ENCODE measurements around the gene ELP2. TPM values are rescaled to one million over a fixed set of nuclear protein-coding genes. Genes with fewer than 3 reads are reported as not detected.
A peak's percentile ranks its signal among the peaks of the same experiment; 100 is the strongest.

The ELP2 gene
- total and polyA plus RNA-seq, 4 donors = 27.3 to 78.1 (median 50.9) TPM

GRCh38 chr18:36153771-36154170, 24.1 kb downstream of the ELP2 start:
- Histone ChIP-seq H3K36me3 (ENCODE audit: control insufficient read depth in 4 of 4, insufficient read depth in 3 of 4, low read depth in 1 of 4, low read length in 3 of 4) (peaks cover under 1 to 31% (median 16%) of the 10 kb centered on the region in 4 donors), H3K9me3 (ENCODE audit: control insufficient read depth in 4 of 4, low read length in 3 of 4) (no peaks in the 10 kb centered on the region), H3K4me1 (ENCODE audit: control insufficient read depth in 4 of 4, insufficient read depth in 4 of 4, low read length in 3 of 4) (peaks cover 8 to 35% (median 20%) of the 10 kb centered on the region in 4 donors), H3K27ac (ENCODE audit: low read depth in 1 of 2, low read length in 2 of 2) (peak overlapping the region; percentile 61 to 72), H3K27me3 (ENCODE audit: control insufficient read depth in 4 of 4, insufficient read depth in 4 of 4, low read length in 3 of 4) (no peaks in the 10 kb centered on the region), H3K4me3 (ENCODE audit: low read depth in 1 of 3, low read length in 3 of 3) (no peak overlapping the region), H3K9ac (ENCODE audit: low read depth in 1 of 2, low read length in 2 of 2) (peak overlapping the region in 1 of 2 donors; percentile 5)
- peak; percentile 25 for TF ChIP-seq YY1 (IDR thresholded peaks at IDR 0.05)
- peak in 1 of 2 donors; percentile 24 for TF ChIP-seq HNF4A (conservative IDR thresholded peaks at IDR 0.05)
- no peak for TF ChIP-seq GABPA (IDR thresholded peaks at IDR 0.05 in 1 of 2, conservative IDR thresholded peaks at IDR 0.05 in 1 of 2)
- WGBS = 33% methylated on average over 2 of the region's 2 CpGs
- DNase-seq (ENCODE audit: low spot score) = no peak

GRCh38 chr18:36155851-36156757, 26.4 kb downstream of the ELP2 start:
- no peak for DNase-seq (ENCODE audit: low spot score)
- 39% methylated on average over 7 of the region's 7 CpGs for WGBS
- Histone ChIP-seq H3K9me3 (ENCODE audit: control insufficient read depth in 4 of 4, low read length in 3 of 4) (no peaks in the 10 kb centered on the region), H3K36me3 (ENCODE audit: control insufficient read depth in 4 of 4, insufficient read depth in 3 of 4, low read depth in 1 of 4, low read length in 3 of 4) (peaks cover 0 to 30% (median 9%) of the 10 kb centered on the region in 4 donors), H3K27me3 (ENCODE audit: control insufficient read depth in 4 of 4, insufficient read depth in 4 of 4, low read length in 3 of 4) (no peaks in the 10 kb centered on the region), H3K27ac (ENCODE audit: low read depth in 1 of 2, low read length in 2 of 2) (peak overlapping the region; percentile 73 to 85), H3K4me3 (ENCODE audit: low read depth in 1 of 3, low read length in 3 of 3) (peak overlapping the region in 2 of 3 donors; percentile 5 to 34), H3K4me1 (ENCODE audit: control insufficient read depth in 4 of 4, insufficient read depth in 4 of 4, low read length in 3 of 4) (peaks cover 8 to 52% (median 30%) of the 10 kb centered on the region in 4 donors), H3K9ac (ENCODE audit: low read depth in 1 of 2, low read length in 2 of 2) (peak overlapping the region; percentile 55 to 80)
- TF ChIP-seq FOXA1 (IDR thresholded peaks at IDR 0.05) = no peak
- TF ChIP-seq SP1 (IDR thresholded peaks at IDR 0.05) = no peak
- peak; percentile 47 for TF ChIP-seq REST (IDR thresholded peaks at IDR 0.05)
- TF ChIP-seq EGR1 (IDR thresholded peaks at IDR 0.05; ENCODE audit: low read depth in 2 of 2) = no peak
- TF ChIP-seq ATF3 (IDR thresholded peaks at IDR 0.05) = no peak
- TF ChIP-seq HNF4A (conservative IDR thresholded peaks at IDR 0.05) = peak; percentile 19 to 30
- TF ChIP-seq JUND (IDR thresholded peaks at IDR 0.05) = no peak
- TF ChIP-seq FOXA2 (IDR thresholded peaks at IDR 0.05) = no peak
- peak; percentile 6 to 14 for TF ChIP-seq RXRA (IDR thresholded peaks at IDR 0.05)
- TF ChIP-seq GABPA (IDR thresholded peaks at IDR 0.05 in 1 of 2, conservative IDR thresholded peaks at IDR 0.05 in 1 of 2) = no peak
- no peak for TF ChIP-seq HNF4G (IDR thresholded peaks at IDR 0.05)
- no peak for TF ChIP-seq MAX (IDR thresholded peaks at IDR 0.05)
- TF ChIP-seq ZBTB33 (IDR thresholded peaks at IDR 0.05) = no peak
- TF ChIP-seq TAF1 (conservative IDR thresholded peaks at IDR 0.05) = no peak
- TF ChIP-seq NR2F2 (IDR thresholded peaks at IDR 0.05) = no peak
- peak; percentile 17 for TF ChIP-seq YY1 (IDR thresholded peaks at IDR 0.05)
- no peak for TF ChIP-seq RAD21 (IDR thresholded peaks at IDR 0.05)
- TF ChIP-seq CTCF (IDR thresholded peaks at IDR 0.05; ENCODE audit: low read depth, low read length, missing input control) = no peak

Measured in liver (tissue), 9 donors.